Effector memory CD4-positive, alpha-beta T cell (primary cell): ENCODE data around the gene SS18L1.

Experiments used
- DNase-seq, 3 donors: peaks; one replicate each; pipeline ENCODE4 v3.0.0-alpha.2; 2020
- H3K27ac ChIP-seq: 2 replicates; pipeline ENCODE4 v1.7.0; 2013; ENCODE audit warnings: mild to moderate bottlenecking, low read length, moderate library complexity; ENCODE audit not compliant: insufficient read depth, poor library complexity, severe bottlenecking
- H3K27me3 ChIP-seq: replicated peaks from 2 replicates; pipeline ENCODE4 v1.7.0; 2013; ENCODE audit warnings: mild to moderate bottlenecking, low read length; ENCODE audit not compliant: insufficient read depth, control insufficient read depth, poor library complexity, severe bottlenecking
- H3K36me3 ChIP-seq: 2 replicates; pipeline ENCODE4 v1.7.0; 2013; ENCODE audit warnings: mild to moderate bottlenecking, low read length, moderate library complexity; ENCODE audit not compliant: control insufficient read depth, insufficient read depth
- H3K4me1 ChIP-seq: 2 replicates; pipeline ENCODE4 v1.7.0; 2013; ENCODE audit warnings: low read length, mild to moderate bottlenecking; ENCODE audit not compliant: control insufficient read depth, insufficient read depth, poor library complexity, severe bottlenecking
- H3K4me3 ChIP-seq: 2 replicates; pipeline ENCODE4 v1.7.0; 2013; ENCODE audit warnings: low read length, low read depth, mild to moderate bottlenecking; ENCODE audit not compliant: insufficient read depth, poor library complexity, severe bottlenecking
- H3K9me3 ChIP-seq: 2 replicates; pipeline ENCODE4 v1.7.0; 2013; ENCODE audit warnings: mild to moderate bottlenecking, low read length, moderate library complexity; ENCODE audit not compliant: control insufficient read depth
- total RNA-seq, 3 donors: gene quantifications; one replicate each; lab custom pipeline; 2026; lab: John Stamatoyannopoulos, UW

The SS18L1 gene
- 20.1 to 23.8 (median 20.1) reads per million in 3 donors for total RNA-seq

- Histone ChIP-seq H3K27ac (peak within 1 kb of the TSS; percentile 72), H3K4me1 (peaks cover 19% of the 10 kb centered on the region), H3K4me3 (peak within 1 kb of the TSS; percentile 72), H3K36me3 (peaks cover 20% of the 10 kb centered on the region), H3K9me3 (no peaks in the 10 kb centered on the region), H3K27me3 (no peaks in the 10 kb centered on the region)
- peak; percentile 64 to 75 (median 71) for DNase-seq
These were observed at the start of gene SS18L1, which contains the start of gene PSMA7 for GRCh38 chr20:62143081-62143956. Gene SS18L1 (plus strand): TSS chr20:62143769. CDS start chr20:62143821, 52 bp downstream. Gene PSMA7 (minus strand): TSS chr20:62143394. CDS start chr20:62143303, 91 bp downstream.

GRCh38 chr20:62096421-62097380 lies 46.9 kb upstream of the SS18L1 start:
- Histone ChIP-seq H3K4me1 (no peaks in the 10 kb centered on the region), H3K9me3 (peaks cover 8% of the 10 kb centered on the region), H3K27me3 (no peaks in the 10 kb centered on the region), H3K36me3 (no peaks in the 10 kb centered on the region), H3K4me3 (no peak overlapping the region), H3K27ac (no peak overlapping the region)
- no peak for DNase-seq

- Histone ChIP-seq H3K4me3 (no peak overlapping the region), H3K36me3 (no peaks in the 10 kb centered on the region), H3K9me3 (peaks cover 12% of the 10 kb centered on the region), H3K27me3 (peaks cover 4% of the 10 kb centered on the region), H3K4me1 (no peaks in the 10 kb centered on the region), H3K27ac (no peak overlapping the region)
- no peak for DNase-seq
These were observed 45.6 kb upstream of the SS18L1 start for GRCh38 chr20:62097881-62098407.

GRCh38 chr20:62101078-62101477 lies 42.5 kb upstream of the SS18L1 start:
- Histone ChIP-seq H3K27ac (no peak overlapping the region), H3K36me3 (no peaks in the 10 kb centered on the region), H3K27me3 (peaks cover 4% of the 10 kb centered on the region), H3K4me1 (no peaks in the 10 kb centered on the region), H3K9me3 (peaks cover 17% of the 10 kb centered on the region), H3K4me3 (no peak overlapping the region)
- no peak for DNase-seq

GRCh38 chr20:62103508-62104233 lies 39.9 kb upstream of the SS18L1 start:
- no peak overlapping the region for H3K27ac ChIP-seq
- DNase-seq: no peak

GRCh38 chr20:62104234-62104789 lies 39.3 kb upstream of the SS18L1 start:
- peaks cover 37% of the 10 kb centered on the region for H3K9me3 ChIP-seq
- peaks cover 4% of the 10 kb centered on the region for H3K27me3 ChIP-seq
- no peak overlapping the region for H3K27ac ChIP-seq
- H3K4me1 ChIP-seq: no peaks in the 10 kb centered on the region
- DNase-seq: no peak
- H3K4me3 ChIP-seq: no peak overlapping the region
- no peaks in the 10 kb centered on the region for H3K36me3 ChIP-seq

More at GRCh38 chr20:62103508-62104233, 39.9 kb upstream of the SS18L1 start:
- no peak overlapping the region for H3K4me3 ChIP-seq
- peaks cover 30% of the 10 kb centered on the region for H3K9me3 ChIP-seq
- no peaks in the 10 kb centered on the region for H3K4me1 ChIP-seq
- H3K27me3 ChIP-seq: peaks cover 4% of the 10 kb centered on the region
- no peaks in the 10 kb centered on the region for H3K36me3 ChIP-seq

- DNase-seq: no peak
- Histone ChIP-seq H3K4me1 (no peaks in the 10 kb centered on the region), H3K4me3 (no peak overlapping the region), H3K27ac (no peak overlapping the region), H3K27me3 (peaks cover 4% of the 10 kb centered on the region), H3K36me3 (no peaks in the 10 kb centered on the region), H3K9me3 (peaks cover 36% of the 10 kb centered on the region)
These were observed 38.7 kb upstream of the SS18L1 start for GRCh38 chr20:62104791-62105345.

GRCh38 chr20:62105592-62105991 lies 38.0 kb upstream of the SS18L1 start:
- Histone ChIP-seq H3K9me3 (peaks cover 29% of the 10 kb centered on the region), H3K4me1 (no peaks in the 10 kb centered on the region), H3K4me3 (no peak overlapping the region), H3K36me3 (no peaks in the 10 kb centered on the region), H3K27ac (no peak overlapping the region), H3K27me3 (peaks cover 4% of the 10 kb centered on the region)
- DNase-seq: no peak

- Histone ChIP-seq H3K4me3 (no peak overlapping the region), H3K36me3 (no peaks in the 10 kb centered on the region), H3K4me1 (no peaks in the 10 kb centered on the region), H3K27me3 (no peaks in the 10 kb centered on the region), H3K27ac (no peak overlapping the region), H3K9me3 (peaks cover 40% of the 10 kb centered on the region)
- DNase-seq: no peak
These were observed 32.4 kb upstream of the SS18L1 start for GRCh38 chr20:62111148-62111547.
